Glomerular endothelial cell (primary cell): ENCODE measurements around the gene PDPK1. TPM values are rescaled to one million over a fixed set of nuclear protein-coding genes. Genes with fewer than 3 reads are reported as not detected.
"Not testable (repeated sequence)": the region's sequence is repeated elsewhere in the genome, so short reads cannot be mapped to it uniquely, and the experiment has no call there.

Experiments used
- DNase-seq: peaks from one replicate; pipeline ENCODE4 v3.0.0-alpha.2; 2011; ENCODE audit warnings: low read depth, low spot score; ENCODE audit errors: extremely low read depth
- total RNA-seq: library from RNA; depleted of rRNA; stranded (reverse); fragments of >200 nt; gene quantifications from 2 replicates; pipeline ENCODE4 v1.2.3, GENCODE V29; 2015

Gene PDPK1
- total RNA-seq, 1 donor from 2014 or later, result 32.0 TPM

- not testable (repeated sequence) for DNase-seq
Measured at GRCh38 chr16:2606820-2607219, 69.0 kb downstream of the PDPK1 start.

GRCh38 chr16:2609345-2609744 lies 71.5 kb downstream of the PDPK1 start:
- DNase-seq, result not testable (repeated sequence)

GRCh38 chr16:2609827-2610470 lies 72.1 kb downstream of the PDPK1 start:
- DNase-seq, result no peak

GRCh38 chr16:2610781-2611498 lies 73.1 kb downstream of the PDPK1 start:
- DNase-seq, result no peak

GRCh38 chr16:2611499-2611862 lies 73.7 kb downstream of the PDPK1 start:
- no peak for DNase-seq

GRCh38 chr16:2611877-2612276 lies 74.1 kb downstream of the PDPK1 start:
- DNase-seq, result not testable (repeated sequence)

- DNase-seq, result not testable (repeated sequence)
Measured at GRCh38 chr16:2613251-2613650, 75.4 kb downstream of the PDPK1 start.

- DNase-seq, result no peak
Measured at GRCh38 chr16:2614761-2615191, 77.0 kb downstream of the PDPK1 start.

GRCh38 chr16:2618964-2619363 lies 81.1 kb downstream of the PDPK1 start:
- DNase-seq, result not testable (repeated sequence)

- DNase-seq, result not testable (repeated sequence)
Measured at GRCh38 chr16:2619628-2620027, 81.8 kb downstream of the PDPK1 start.

- not testable (repeated sequence) for DNase-seq
Measured at GRCh38 chr16:2620870-2621269, 83.0 kb downstream of the PDPK1 start.

- DNase-seq, result not testable (repeated sequence)
Measured at GRCh38 chr16:2621395-2621794, 83.6 kb downstream of the PDPK1 start.

GRCh38 chr16:2627075-2627474 lies 89.3 kb downstream of the PDPK1 start:
- DNase-seq, result not testable (repeated sequence)

GRCh38 chr16:2631203-2631602 lies 93.4 kb downstream of the PDPK1 start:
- not testable (repeated sequence) for DNase-seq

GRCh38 chr16:2632291-2632690 lies 94.5 kb downstream of the PDPK1 start:
- not testable (repeated sequence) for DNase-seq

GRCh38 chr16:2639071-2639721 lies 101.4 kb downstream of the PDPK1 start:
- not testable (repeated sequence) for DNase-seq

- not testable (repeated sequence) for DNase-seq
Measured at GRCh38 chr16:2639722-2640072, 101.9 kb downstream of the PDPK1 start.

- DNase-seq, result not testable (repeated sequence)
Measured at GRCh38 chr16:2642561-2642960, 104.7 kb downstream of the PDPK1 start.

- not testable (repeated sequence) for DNase-seq
Measured at GRCh38 chr16:2644754-2645453, 107.1 kb downstream of the PDPK1 start.

- not testable (repeated sequence) for DNase-seq
Measured at GRCh38 chr16:2651268-2651871, 113.5 kb downstream of the PDPK1 start.
